Neural cell (in vitro differentiated cells): ENCODE measurements around the gene NR4A3.

ENCODE experiments used
- CTCF ChIP-seq: fragments of 450-650 bp; IDR thresholded peaks from 2 replicates; pipeline ENCODE4 v1.5.1; 2014; ENCODE audit warnings: antibody characterized with exemption, mild to moderate bottlenecking, moderate library complexity; ENCODE audit not compliant: poor library complexity, severe bottlenecking
- EP300 ChIP-seq: fragments of 450-650 bp; conservative IDR thresholded peaks from 2 replicates; pipeline ENCODE4 v1.6.1; 2014; ENCODE audit warnings: antibody characterized with exemption, mild to moderate bottlenecking, moderate library complexity; ENCODE audit not compliant: poor library complexity, severe bottlenecking
- EZH2 ChIP-seq: fragments of 200-600, 300-800 bp; shearing (Covaris generic), sonication (generic); IDR thresholded peaks from 2 replicates; pipeline ENCODE4 v1.6.1; 2014; ENCODE audit warnings: antibody characterized with exemption, low read length, borderline replicate concordance, mild to moderate bottlenecking; ENCODE audit not compliant: insufficient read depth, poor library complexity, severe bottlenecking
- MXI1 ChIP-seq: fragments of 450-650 bp; conservative IDR thresholded peaks from 2 replicates; pipeline ENCODE4 v1.6.1; 2014; ENCODE audit warnings: antibody characterized with exemption, mild to moderate bottlenecking; ENCODE audit not compliant: poor library complexity, severe bottlenecking
- POLR2AphosphoS5 ChIP-seq: IDR thresholded peaks from 2 replicates; pipeline ENCODE4 v1.6.1; 2012
- SMC3 ChIP-seq: fragments of 450-650 bp; conservative IDR thresholded peaks from 2 replicates; pipeline ENCODE4 v1.6.1; 2014; ENCODE audit warnings: antibody characterized with exemption, mild to moderate bottlenecking, moderate library complexity; ENCODE audit not compliant: poor library complexity
- TAF1 ChIP-seq: IDR thresholded peaks from 2 replicates; pipeline ENCODE4 v1.6.1; 2012; ENCODE audit warnings: low read depth

- TF ChIP-seq SMC3 (no peak), CTCF (no peak), TAF1 (no peak), EZH2 (no peak), EP300 (no peak), POLR2AphosphoS5 (no peak), MXI1 (no peak)
These were observed 13.7 kb upstream of the NR4A3 start for GRCh38 chr9:99807956-99808355.
